ENCODE data around the gene PIN4.

Gene PIN4

GRCh38 chrX:72238183-72238582 lies 56.6 kb downstream of the PIN4 start:
- H3K4me3 ChIP-seq (replicated peaks; ENCODE audit: insufficient read depth, low read length) = peak overlapping the region; percentile 67
- DNase-seq (ENCODE audit: low read depth in 1 of 2, low spot score in 1 of 2) = no peak
- no peak for TF ChIP-seq REST (IDR thresholded peaks at IDR 0.05; ENCODE audit: insufficient replicate concordance, low read depth)
- no peak for TF ChIP-seq CTCF (IDR thresholded peaks at IDR 0.05; ENCODE audit: insufficient read depth, low read length)
- no peak for TF ChIP-seq POLR2AphosphoS5 (IDR thresholded peaks at IDR 0.05; ENCODE audit: low read depth)
- H3K27ac ChIP-seq (replicated peaks) = peak overlapping the region; percentile 72
- H3K27me3 ChIP-seq (ENCODE audit: insufficient read depth, poor library complexity, severe bottlenecking) = no peaks in the 10 kb centered on the region

GRCh38 chrX:72238721-72239475 lies 57.3 kb downstream of the PIN4 start, which contains the start of gene ERCC6L:
Gene ERCC6L, minus strand, starts transcription at chrX:72239027. Its CDS starts 116 bp downstream, at chrX:72238911.
- Histone ChIP-seq H3K27me3 (ENCODE audit: insufficient read depth, poor library complexity, severe bottlenecking) (no peaks in the 10 kb centered on the region), H3K27ac (replicated peaks) (peak within 1 kb of the TSS; percentile 72), H3K4me3 (replicated peaks; ENCODE audit: insufficient read depth, low read length) (peak within 1 kb of the TSS; percentile 67)
- peak; percentile 57; the same call in 1 of the 2 replicates for TF ChIP-seq POLR2AphosphoS5 (IDR thresholded peaks at IDR 0.05; ENCODE audit: low read depth)
- TF ChIP-seq GABPA (IDR thresholded peaks at IDR 0.05; ENCODE audit: low read depth) = no peak
- peak; percentile 73 to 85 for DNase-seq (ENCODE audit: low read depth in 1 of 2, low spot score in 1 of 2)

GRCh38 chrX:72240976-72241375 lies 59.4 kb downstream of the PIN4 start:
- TF ChIP-seq GABPA (IDR thresholded peaks at IDR 0.05; ENCODE audit: low read depth) (no peak), POLR2AphosphoS5 (IDR thresholded peaks at IDR 0.05; ENCODE audit: low read depth) (no peak), SPI1 (IDR thresholded peaks at IDR 0.05; ENCODE audit: borderline replicate concordance, low read depth) (no peak), REST (IDR thresholded peaks at IDR 0.05; ENCODE audit: insufficient replicate concordance, low read depth) (no peak), CTCF (IDR thresholded peaks at IDR 0.05; ENCODE audit: insufficient read depth, low read length) (no peak)
- no peak overlapping the region for H3K4me3 ChIP-seq (replicated peaks; ENCODE audit: insufficient read depth, low read length)

GRCh38 chrX:72243472-72243871 lies 61.9 kb downstream of the PIN4 start:
- no peak overlapping the region for H3K27ac ChIP-seq (replicated peaks)
- no peak overlapping the region for H3K4me3 ChIP-seq (replicated peaks; ENCODE audit: insufficient read depth, low read length)
- TF ChIP-seq REST (IDR thresholded peaks at IDR 0.05; ENCODE audit: insufficient replicate concordance, low read depth) = no peak
- TF ChIP-seq GABPA (IDR thresholded peaks at IDR 0.05; ENCODE audit: low read depth) = no peak
- TF ChIP-seq SPI1 (IDR thresholded peaks at IDR 0.05; ENCODE audit: borderline replicate concordance, low read depth) = no peak
- no peak for TF ChIP-seq CTCF (IDR thresholded peaks at IDR 0.05; ENCODE audit: insufficient read depth, low read length)
- TF ChIP-seq POLR2AphosphoS5 (IDR thresholded peaks at IDR 0.05; ENCODE audit: low read depth) = no peak
- DNase-seq (ENCODE audit: low read depth in 1 of 2, low spot score in 1 of 2) = no peak
- H3K27me3 ChIP-seq (ENCODE audit: insufficient read depth, poor library complexity, severe bottlenecking) = no peaks in the 10 kb centered on the region

More at GRCh38 chrX:72240976-72241375, 59.4 kb downstream of the PIN4 start:
- DNase-seq (ENCODE audit: low read depth in 1 of 2, low spot score in 1 of 2) = no peak
- Histone ChIP-seq H3K27ac (replicated peaks) (no peak overlapping the region), H3K27me3 (ENCODE audit: insufficient read depth, poor library complexity, severe bottlenecking) (no peaks in the 10 kb centered on the region)
